Testis (tissue), 3 donors: ENCODE results near the gene TGFBRAP1. TPM values are rescaled to one million over a fixed set of nuclear protein-coding genes. Genes with fewer than 3 reads are reported as not detected.

ENCODE experiments used
- DNase-seq: peaks from one replicate; pipeline ENCODE4 v3.0.0-alpha.2; 2019
- H3K27ac ChIP-seq, 2 donors: fragments of 200-600 bp; sonication (generic); one replicate each; pipeline ENCODE4 v1.5.1; 2019
- H3K27me3 ChIP-seq: fragments of 200-600 bp; sonication (generic); one replicate; pipeline ENCODE4 v1.5.1; 2019
- H3K36me3 ChIP-seq: fragments of 200-600 bp; sonication (generic); one replicate; pipeline ENCODE4 v1.5.1; 2017; ENCODE audit warnings: low read depth; ENCODE audit errors: missing control alignments
- H3K4me1 ChIP-seq: fragments of 200-600 bp; sonication (generic); one replicate; pipeline ENCODE4 v1.5.1; 2019
- H3K4me3 ChIP-seq, 2 donors: fragments of 200-600 bp; sonication (generic); one replicate each; pipeline ENCODE4 v1.5.1; 2017 to 2019
- H3K9me3 ChIP-seq: fragments of 200-600 bp; sonication (generic); one replicate; pipeline ENCODE4 v1.5.1; 2017
- POLR2A ChIP-seq: fragments of 450-650 bp; IDR thresholded peaks from one replicate; pipeline ENCODE4 v1.6.1; 2017; ENCODE audit warnings: antibody characterized with exemption, mild to moderate bottlenecking, moderate library complexity
- WGBS, 2 donors: methylation state at CpG; one replicate each; pipeline ENCODE4 v1.1.5; 2018; 5-methylcytosine and 5-hydroxymethylcytosine counted together
- intact Hi-C: fragments of 100-400 bp; cut with DNase I; formaldehyde crosslinking; loops from one replicate; pipeline ENCODE4 v1.15.1; 2023; ENCODE audit warnings: low total_unique reads
- polyA plus RNA-seq: library from polyadenylated mRNA; stranded (reverse); fragments of 350-450 nt; fragmentation: Illumina TruSeq; extraction: RNeasy Lipid Tissue Mini Kit (QIAGEN cat#74804); gene quantifications from one replicate; pipeline ENCODE4 v1.2.3, GENCODE V29; 2014; ENCODE audit warnings: low read depth, low replicate concordance; ENCODE audit not compliant: insufficient read depth
- total RNA-seq, 2 donors: library from RNA; depleted of rRNA; stranded (reverse); fragments of >200 nt; gene quantifications; one replicate each; pipeline ENCODE4 v1.2.3, GENCODE V29; 2016
- TF ChIP-seq, protein P1 (sequence below), 3 experiments: fragments of 450-650 bp in 2 of 3; fragments of 200-600 bp in 1 of 3; sonication (generic) in 1 of 3; IDR thresholded peaks; one replicate each; pipeline ENCODE4 v1.5.1; 2016 to 2019; ENCODE audit warnings: antibody characterized with exemption in 3 of 3, mild to moderate bottlenecking in 2 of 3, moderate library complexity in 1 of 3

Gene TGFBRAP1
- total and polyA plus RNA-seq, 3 donors from 2014 or later = 7.3 to 16.3 (median 10.8) TPM

DNA sequence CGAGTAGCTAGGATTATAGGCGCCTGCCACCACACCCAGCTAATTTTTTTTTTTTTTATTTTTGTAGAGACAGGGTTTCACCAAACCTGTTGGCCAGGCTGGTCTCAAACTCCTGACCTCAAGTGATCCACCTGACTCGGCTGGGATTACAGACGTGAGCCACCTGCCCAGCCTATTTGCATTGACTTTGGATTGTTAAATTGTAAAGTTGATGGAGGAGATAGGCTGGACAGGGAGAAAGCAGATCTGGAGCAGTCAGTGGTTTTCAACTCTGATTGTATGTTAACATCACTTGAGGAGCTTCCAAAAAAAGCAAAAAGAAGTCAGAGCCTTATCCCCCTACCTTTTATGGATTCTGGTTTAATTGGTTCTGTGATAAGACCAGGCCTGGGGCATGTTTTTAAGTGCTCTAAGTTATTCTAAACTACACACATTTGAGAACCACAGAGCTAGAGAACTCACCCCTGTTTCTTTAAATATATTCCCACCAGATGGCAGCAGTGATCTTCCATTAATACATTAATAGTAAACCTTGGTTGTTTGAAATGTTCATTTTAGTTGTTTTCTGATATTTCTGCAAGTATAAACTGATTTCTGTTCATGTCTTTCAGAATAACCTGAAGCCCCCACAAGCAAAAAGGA lies 15.3 kb upstream of the TGFBRAP1 start:
- intact Hi-C loops = no loop called here
- no peak for TF ChIP-seq POLR2A
- TF ChIP-seq, protein P1, sequence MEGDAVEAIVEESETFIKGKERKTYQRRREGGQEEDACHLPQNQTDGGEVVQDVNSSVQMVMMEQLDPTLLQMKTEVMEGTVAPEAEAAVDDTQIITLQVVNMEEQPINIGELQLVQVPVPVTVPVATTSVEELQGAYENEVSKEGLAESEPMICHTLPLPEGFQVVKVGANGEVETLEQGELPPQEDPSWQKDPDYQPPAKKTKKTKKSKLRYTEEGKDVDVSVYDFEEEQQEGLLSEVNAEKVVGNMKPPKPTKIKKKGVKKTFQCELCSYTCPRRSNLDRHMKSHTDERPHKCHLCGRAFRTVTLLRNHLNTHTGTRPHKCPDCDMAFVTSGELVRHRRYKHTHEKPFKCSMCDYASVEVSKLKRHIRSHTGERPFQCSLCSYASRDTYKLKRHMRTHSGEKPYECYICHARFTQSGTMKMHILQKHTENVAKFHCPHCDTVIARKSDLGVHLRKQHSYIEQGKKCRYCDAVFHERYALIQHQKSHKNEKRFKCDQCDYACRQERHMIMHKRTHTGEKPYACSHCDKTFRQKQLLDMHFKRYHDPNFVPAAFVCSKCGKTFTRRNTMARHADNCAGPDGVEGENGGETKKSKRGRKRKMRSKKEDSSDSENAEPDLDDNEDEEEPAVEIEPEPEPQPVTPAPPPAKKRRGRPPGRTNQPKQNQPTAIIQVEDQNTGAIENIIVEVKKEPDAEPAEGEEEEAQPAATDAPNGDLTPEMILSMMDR (IDR thresholded peaks at IDR 0.05) = peak; percentile 29 to 40 (median 36)
- Histone ChIP-seq H3K36me3 (no peaks in the 10 kb centered on the region), H3K9me3 (no peaks in the 10 kb centered on the region), H3K4me1 (no peaks in the 10 kb centered on the region), H3K27ac (no peak overlapping the region), H3K27me3 (no peaks in the 10 kb centered on the region), H3K4me3 (no peak overlapping the region)
- DNase-seq = no peak
- 55 to 73% methylated on average over 4 of the region's 4 CpGs for WGBS, 2 donors

DNA sequence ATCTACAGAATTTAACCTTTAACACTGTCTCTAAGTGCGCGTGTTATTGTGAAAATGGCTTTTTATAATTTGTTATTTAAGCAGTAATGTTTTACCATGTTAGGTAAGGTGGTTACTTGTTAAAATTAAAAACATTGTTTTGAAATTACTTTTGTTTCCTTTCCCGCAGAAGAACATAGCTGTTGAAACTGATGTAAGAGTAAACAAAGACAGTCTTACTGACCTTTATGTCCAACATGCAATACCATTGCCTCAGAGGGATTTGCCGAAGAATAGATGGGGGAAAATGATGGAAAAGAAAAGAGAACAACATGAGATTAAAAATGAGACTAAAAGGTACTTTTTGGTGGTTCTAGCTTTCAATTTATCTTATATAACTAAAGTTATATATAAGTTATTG lies 9.9 kb upstream of the TGFBRAP1 start:
- Histone ChIP-seq H3K9me3 (no peaks in the 10 kb centered on the region), H3K27ac (no peak overlapping the region), H3K27me3 (no peaks in the 10 kb centered on the region), H3K36me3 (no peaks in the 10 kb centered on the region), H3K4me3 (no peak overlapping the region), H3K4me1 (peaks cover 16% of the 10 kb centered on the region)
- DNase-seq = no peak
- 68 to 74% methylated on average over 4 of the region's 4 CpGs for WGBS, 2 donors
- intact Hi-C loops = no loop called here
- TF ChIP-seq POLR2A = no peak
- TF ChIP-seq, protein P1 (IDR thresholded peaks at IDR 0.05) = no peak

DNA sequence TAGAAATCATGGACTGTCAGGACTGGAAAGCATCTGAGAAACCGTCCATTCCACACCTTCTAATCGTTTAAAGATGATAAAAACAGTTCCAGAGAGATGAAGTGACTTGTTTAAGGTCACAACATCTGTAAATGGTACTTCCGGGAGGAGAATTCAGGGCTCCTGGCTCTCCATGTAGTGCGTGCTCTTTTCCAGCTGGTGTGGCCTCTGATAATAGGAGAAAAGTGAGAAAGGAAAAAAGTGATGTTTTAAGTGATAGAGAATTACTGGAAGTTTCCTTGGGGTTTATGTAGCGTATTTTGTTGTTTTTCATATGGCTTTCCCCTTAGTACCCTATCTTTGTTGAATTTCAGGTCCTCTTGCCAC lies 8.5 kb upstream of the TGFBRAP1 start:
- intact Hi-C loops = no loop called here
- TF ChIP-seq POLR2A = no peak
- TF ChIP-seq, protein P1 (IDR thresholded peaks at IDR 0.05) = no peak
- H3K27ac ChIP-seq = peak overlapping the region; percentile 95 to 99
- H3K9me3 ChIP-seq = no peaks in the 10 kb centered on the region
- H3K27me3 ChIP-seq = no peaks in the 10 kb centered on the region
- peak overlapping the region; percentile 94 to 96 for H3K4me3 ChIP-seq
- H3K36me3 ChIP-seq = no peaks in the 10 kb centered on the region
- WGBS, 2 donors = 2 to 6% methylated on average over 5 of the region's 5 CpGs
- H3K4me1 ChIP-seq = peaks cover 16% of the 10 kb centered on the region
- DNase-seq = no peak

DNA sequence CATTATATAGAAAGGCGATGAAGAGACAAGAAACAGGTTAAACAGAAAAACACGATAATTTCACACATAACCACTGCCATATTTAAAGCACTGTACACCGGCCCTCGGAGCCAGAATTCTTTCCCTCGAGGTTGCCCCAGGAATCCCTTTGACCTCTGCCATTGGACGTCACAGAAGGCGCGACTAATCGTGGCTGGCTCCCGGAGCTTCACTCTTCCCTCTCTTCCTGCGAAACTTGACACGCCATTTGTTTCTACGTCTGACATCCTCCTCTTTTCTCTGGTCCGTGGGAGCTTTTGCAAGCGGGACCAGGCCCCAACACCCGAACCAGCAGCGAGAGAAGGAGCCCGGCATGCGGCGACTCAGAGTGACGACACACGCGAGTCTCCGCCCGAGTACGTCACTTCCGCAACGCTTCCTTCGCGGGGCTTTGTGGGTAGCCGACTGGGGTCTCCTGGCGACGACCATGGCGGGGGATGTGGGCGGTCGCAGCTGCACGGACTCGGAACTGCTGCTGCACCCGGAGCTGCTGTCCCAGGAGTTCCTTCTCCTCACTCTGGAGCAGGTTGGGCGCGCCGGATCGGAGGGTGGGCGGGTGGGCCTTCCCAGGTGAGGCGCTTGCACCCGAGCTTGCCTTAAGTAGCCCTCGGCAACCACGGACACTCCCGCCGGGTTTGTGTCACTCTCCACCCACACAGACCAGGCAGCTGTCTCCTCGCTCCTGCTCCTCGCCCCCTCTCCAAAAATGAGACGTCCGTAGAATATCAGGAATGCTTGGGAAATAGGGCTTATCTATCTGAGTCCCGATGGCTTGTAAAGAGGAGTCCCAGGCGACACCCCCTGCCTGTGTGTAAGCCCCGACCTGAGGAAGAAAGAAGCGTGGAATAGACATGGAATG lies 7.8 kb upstream of the TGFBRAP1 start, which contains the start of gene C2orf49:
TSS of gene C2orf49 (plus strand) at position 419 of the 898 bp plus-strand sequence. CDS start at position 467, 48 bp downstream.
- TF ChIP-seq POLR2A = no peak
- TF ChIP-seq, protein P1 (IDR thresholded peaks at IDR 0.05) = peak in 2 of 3 experiments; percentile 8 to 33
- Histone ChIP-seq H3K27me3 (no peaks in the 10 kb centered on the region), H3K4me3 (peak within 1 kb of the TSS; percentile 94 to 96), H3K36me3 (no peaks in the 10 kb centered on the region), H3K27ac (peak within 1 kb of the TSS; percentile 95 to 99), H3K4me1 (peaks cover 16% of the 10 kb centered on the region), H3K9me3 (no peaks in the 10 kb centered on the region)
- intact Hi-C loops = no loop called here
- peak; percentile 92 for DNase-seq
- 0 to 1% methylated on average over 29 to 48 of the region's 58 CpGs for WGBS, 2 donors
